ENCODE data around the gene MDM1.

Gene MDM1

DNA sequence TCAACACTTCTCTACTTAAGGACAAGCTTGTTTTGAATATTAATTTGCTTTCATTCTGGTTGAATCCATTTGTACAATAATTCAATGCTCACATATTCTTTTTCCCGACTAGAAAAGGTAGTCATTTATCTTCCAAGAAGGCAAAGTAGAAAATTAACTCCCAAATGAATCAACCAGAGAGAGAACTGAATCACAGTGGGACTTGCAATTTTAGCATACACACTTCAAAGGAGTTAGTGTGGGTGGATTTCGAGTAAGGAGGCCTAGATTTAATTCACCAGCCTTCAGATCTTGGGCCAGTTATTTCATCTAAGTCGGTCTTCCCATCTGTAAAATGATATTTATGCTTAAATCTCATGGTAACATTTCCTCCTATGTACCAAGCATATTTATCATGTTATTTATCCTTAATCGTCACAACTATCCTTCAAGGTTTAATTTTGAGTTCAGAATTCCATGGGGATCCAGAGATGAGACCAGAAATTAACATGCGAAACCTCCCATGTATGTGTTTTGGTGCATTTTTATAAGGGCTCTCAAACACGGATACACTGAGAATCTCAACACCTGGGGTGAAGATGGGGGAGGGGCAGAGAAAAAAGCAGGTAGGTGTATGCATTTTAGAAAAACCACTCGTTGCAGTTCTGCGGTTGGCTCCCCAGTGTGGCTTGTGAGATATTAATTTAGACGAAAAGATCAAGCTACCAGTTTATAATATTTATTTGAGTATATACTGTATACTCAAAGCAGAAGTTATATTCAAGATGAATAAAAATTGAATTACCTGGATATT, 39.8 kb downstream of the MDM1 start:
- Histone ChIP-seq H3K79me2 (ENCODE audit: insufficient read depth, low read length) (no peaks in the 10 kb centered on the region), H3K9me3 (ENCODE audit: insufficient read depth, low read depth, low read length) (no peaks in the 10 kb centered on the region), H3K27me3 (ENCODE audit: insufficient read depth, low read length, poor library complexity, severe bottlenecking) (no peaks in the 10 kb centered on the region), H4K20me1 (ENCODE audit: insufficient read depth, low read length, poor library complexity, severe bottlenecking) (no peaks in the 10 kb centered on the region), H3K4me1 (ENCODE audit: insufficient read depth, low read length, poor library complexity, severe bottlenecking) (peaks cover 16% of the 10 kb centered on the region), H3K9me2 (replicated peaks; ENCODE audit: low read depth, low read length) (no peaks in the 10 kb centered on the region), H2AFZ (ENCODE audit: low read length) (no peak overlapping the region), H3K36me3 (ENCODE audit: insufficient read depth, low read length) (peaks cover 15% of the 10 kb centered on the region; the same call in 1 of the 2 replicates), H3K4me3 (ENCODE audit: low read length, poor library complexity, severe bottlenecking) (no peak overlapping the region), H3F3A (ENCODE audit: low read depth) (peaks cover 4% of the 10 kb centered on the region; the same call in 1 of the 2 replicates), H3K4me2 (ENCODE audit: low read depth, low read length, poor library complexity, severe bottlenecking) (no peak overlapping the region), H3K9ac (ENCODE audit: low read depth, low read length, poor library complexity, severe bottlenecking) (no peak overlapping the region)
- no peak for TF ChIP-seq EZH2phosphoT487 (IDR thresholded peaks at IDR 0.05; ENCODE audit: borderline replicate concordance)
- TF ChIP-seq, protein P1, sequence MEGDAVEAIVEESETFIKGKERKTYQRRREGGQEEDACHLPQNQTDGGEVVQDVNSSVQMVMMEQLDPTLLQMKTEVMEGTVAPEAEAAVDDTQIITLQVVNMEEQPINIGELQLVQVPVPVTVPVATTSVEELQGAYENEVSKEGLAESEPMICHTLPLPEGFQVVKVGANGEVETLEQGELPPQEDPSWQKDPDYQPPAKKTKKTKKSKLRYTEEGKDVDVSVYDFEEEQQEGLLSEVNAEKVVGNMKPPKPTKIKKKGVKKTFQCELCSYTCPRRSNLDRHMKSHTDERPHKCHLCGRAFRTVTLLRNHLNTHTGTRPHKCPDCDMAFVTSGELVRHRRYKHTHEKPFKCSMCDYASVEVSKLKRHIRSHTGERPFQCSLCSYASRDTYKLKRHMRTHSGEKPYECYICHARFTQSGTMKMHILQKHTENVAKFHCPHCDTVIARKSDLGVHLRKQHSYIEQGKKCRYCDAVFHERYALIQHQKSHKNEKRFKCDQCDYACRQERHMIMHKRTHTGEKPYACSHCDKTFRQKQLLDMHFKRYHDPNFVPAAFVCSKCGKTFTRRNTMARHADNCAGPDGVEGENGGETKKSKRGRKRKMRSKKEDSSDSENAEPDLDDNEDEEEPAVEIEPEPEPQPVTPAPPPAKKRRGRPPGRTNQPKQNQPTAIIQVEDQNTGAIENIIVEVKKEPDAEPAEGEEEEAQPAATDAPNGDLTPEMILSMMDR (conservative IDR thresholded peaks at IDR 0.05; ENCODE audit: low read length), result no peak

DNA sequence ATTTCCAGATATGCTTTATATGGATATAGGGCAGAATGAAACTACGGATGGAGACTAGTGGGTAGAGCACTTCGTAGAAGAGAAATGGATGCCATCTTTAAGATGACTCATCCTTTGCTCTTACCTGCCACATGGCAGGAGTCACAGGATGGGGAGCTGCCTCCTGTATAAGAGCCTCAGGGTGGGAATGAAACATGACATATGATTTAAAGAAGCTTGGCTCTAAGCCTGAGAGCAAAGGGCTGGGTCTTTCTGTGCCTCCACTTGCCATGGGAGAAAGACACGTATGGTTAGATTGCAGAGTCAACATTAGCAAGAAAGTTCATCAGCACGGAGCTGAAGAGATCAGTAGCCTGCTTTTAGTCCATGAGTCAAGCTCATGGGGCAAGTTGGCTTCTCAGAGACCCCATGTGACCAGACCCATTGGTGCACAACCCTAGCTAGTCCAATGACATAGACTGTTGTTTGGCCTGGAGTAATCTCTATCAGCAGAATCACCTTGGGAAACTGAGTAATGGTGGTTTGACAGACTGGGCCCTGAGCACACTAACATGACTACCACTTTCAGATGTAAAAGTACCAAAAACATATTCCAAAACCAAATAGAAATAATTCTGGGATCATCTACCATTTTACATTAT, 40.6 kb downstream of the MDM1 start:
- Histone ChIP-seq H3K4me1 (ENCODE audit: insufficient read depth, low read length, poor library complexity, severe bottlenecking) (peaks cover 16% of the 10 kb centered on the region), H3K9ac (ENCODE audit: low read depth, low read length, poor library complexity, severe bottlenecking) (no peak overlapping the region), H3K36me3 (ENCODE audit: insufficient read depth, low read length) (peaks cover 15% of the 10 kb centered on the region; the same call in 1 of the 2 replicates), H3K79me2 (ENCODE audit: insufficient read depth, low read length) (no peaks in the 10 kb centered on the region), H3K9me2 (replicated peaks; ENCODE audit: low read depth, low read length) (no peaks in the 10 kb centered on the region), H2AFZ (ENCODE audit: low read length) (no peak overlapping the region), H3K4me3 (ENCODE audit: low read length, poor library complexity, severe bottlenecking) (no peak overlapping the region), H3K4me2 (ENCODE audit: low read depth, low read length, poor library complexity, severe bottlenecking) (no peak overlapping the region), H4K20me1 (ENCODE audit: insufficient read depth, low read length, poor library complexity, severe bottlenecking) (no peaks in the 10 kb centered on the region), H3K9me3 (ENCODE audit: insufficient read depth, low read depth, low read length) (no peaks in the 10 kb centered on the region), H3F3A (ENCODE audit: low read depth) (peaks cover 4% of the 10 kb centered on the region; the same call in 1 of the 2 replicates), H3K27me3 (ENCODE audit: insufficient read depth, low read length, poor library complexity, severe bottlenecking) (no peaks in the 10 kb centered on the region)
- TF ChIP-seq EZH2phosphoT487 (IDR thresholded peaks at IDR 0.05; ENCODE audit: borderline replicate concordance), result no peak
- TF ChIP-seq, protein P1 (conservative IDR thresholded peaks at IDR 0.05; ENCODE audit: low read length), result no peak

DNA sequence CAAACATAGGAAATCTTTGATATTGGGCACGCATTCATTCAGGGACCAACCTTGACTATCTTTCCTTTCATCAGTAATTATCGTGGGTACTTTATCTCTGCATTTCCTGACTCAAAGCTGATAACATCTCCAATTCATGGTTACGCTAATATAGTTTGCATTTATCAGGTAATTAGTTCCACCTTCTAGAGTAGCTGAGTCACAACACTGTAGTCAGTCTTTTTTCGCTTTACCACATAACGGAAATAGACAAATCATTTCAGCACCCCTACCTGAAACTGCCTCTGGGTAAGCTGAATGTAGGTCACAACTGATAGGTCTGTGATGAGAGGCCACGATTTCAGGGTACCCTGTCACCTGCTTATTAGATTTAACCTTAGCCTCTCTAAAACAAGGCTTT, 42.0 kb downstream of the MDM1 start:
- peak overlapping the region; percentile 22 for H3K4me3 ChIP-seq (ENCODE audit: low read length, poor library complexity, severe bottlenecking)
- H3F3A ChIP-seq (ENCODE audit: low read depth), result peaks cover 4% of the 10 kb centered on the region; the same call in 1 of the 2 replicates
- H4K20me1 ChIP-seq (ENCODE audit: insufficient read depth, low read length, poor library complexity, severe bottlenecking), result no peaks in the 10 kb centered on the region
- H3K9ac ChIP-seq (ENCODE audit: low read depth, low read length, poor library complexity, severe bottlenecking), result no peak overlapping the region
- H3K79me2 ChIP-seq (ENCODE audit: insufficient read depth, low read length), result no peaks in the 10 kb centered on the region
- H3K36me3 ChIP-seq (ENCODE audit: insufficient read depth, low read length), result peaks cover 11% of the 10 kb centered on the region; the same call in 1 of the 2 replicates
- peaks cover 16% of the 10 kb centered on the region for H3K4me1 ChIP-seq (ENCODE audit: insufficient read depth, low read length, poor library complexity, severe bottlenecking)
- H3K9me3 ChIP-seq (ENCODE audit: insufficient read depth, low read depth, low read length), result no peaks in the 10 kb centered on the region
- no peaks in the 10 kb centered on the region for H3K27me3 ChIP-seq (ENCODE audit: insufficient read depth, low read length, poor library complexity, severe bottlenecking)
- H3K9me2 ChIP-seq (replicated peaks; ENCODE audit: low read depth, low read length), result no peaks in the 10 kb centered on the region
- no peak overlapping the region for H2AFZ ChIP-seq (ENCODE audit: low read length)
- peak overlapping the region; percentile 56 for H3K4me2 ChIP-seq (ENCODE audit: low read depth, low read length, poor library complexity, severe bottlenecking)
- TF ChIP-seq EZH2phosphoT487 (IDR thresholded peaks at IDR 0.05; ENCODE audit: borderline replicate concordance), result no peak
- TF ChIP-seq, protein P1 (conservative IDR thresholded peaks at IDR 0.05; ENCODE audit: low read length), result no peak
